GM18870 (cell line): ENCODE data around the gene ANXA6.
A peak's percentile ranks its signal among the peaks of the same experiment; 100 is the strongest.
"Not testable (repeated sequence)": the region's sequence is repeated elsewhere in the genome, so short reads cannot be mapped to it uniquely, and the experiment has no call there.

Source experiments
- ATAC-seq: cut with Tn5 transposase; IDR thresholded peaks from one replicate; pipeline ENCODE4 v1.9.1; 2021; ENCODE audit warnings: moderate library complexity; ENCODE audit not compliant: unreplicated experiment

ANXA6 gene

DNA sequence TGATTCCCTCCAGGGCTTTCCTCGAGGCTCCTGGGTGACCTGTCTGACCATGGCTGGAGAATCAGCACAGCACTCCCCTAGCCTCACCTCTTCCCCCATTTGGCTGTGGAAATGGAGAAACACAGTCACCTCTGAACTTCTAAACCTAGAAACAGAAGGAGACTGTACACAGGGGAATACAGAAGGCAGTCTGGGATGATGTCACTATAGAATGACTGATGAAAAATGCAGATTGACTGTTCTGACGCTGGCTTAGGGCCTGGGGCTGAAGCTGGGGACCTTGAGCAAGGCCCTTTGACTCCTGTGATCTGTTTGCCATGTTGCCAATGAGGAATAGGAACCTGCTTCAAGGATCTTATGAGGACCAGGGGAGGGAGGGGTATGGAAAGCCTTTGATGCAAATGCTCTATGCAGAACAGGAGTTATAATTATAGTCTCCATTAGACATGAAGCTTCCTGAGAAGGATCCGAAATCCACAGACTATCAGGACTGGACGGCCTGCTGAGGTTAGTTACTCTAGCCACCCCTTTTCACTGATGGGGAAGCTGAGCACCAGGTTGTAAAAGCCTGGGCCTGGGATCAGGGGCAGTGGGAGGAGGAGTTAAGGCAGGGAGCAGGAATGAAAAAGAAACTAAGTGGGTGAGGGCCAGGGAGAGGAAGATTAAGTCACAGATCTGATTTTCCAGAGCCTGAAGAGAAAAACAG is 24.4 kb upstream of the ANXA6 start:
- no peak for ATAC-seq

DNA sequence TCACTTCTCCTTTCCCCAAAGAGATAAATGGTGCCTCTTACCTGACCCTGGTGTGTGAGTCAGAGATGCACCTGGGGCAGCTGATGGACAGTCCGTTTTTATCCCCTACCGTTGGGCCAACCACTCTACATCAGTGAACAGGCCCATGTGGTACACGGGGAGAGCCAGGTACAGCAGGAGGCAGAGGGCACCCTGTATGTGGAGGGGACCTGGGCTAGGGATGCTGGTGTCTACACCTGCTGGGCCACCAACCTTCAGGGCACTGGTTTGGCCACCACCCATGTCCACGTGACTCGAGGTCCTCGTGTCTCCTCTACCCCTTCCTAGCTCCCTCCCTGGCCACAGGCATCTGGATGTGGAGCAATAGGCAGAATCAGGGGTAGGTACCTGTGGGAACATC is 22.7 kb upstream of the ANXA6 start:
- ATAC-seq: no peak

DNA sequence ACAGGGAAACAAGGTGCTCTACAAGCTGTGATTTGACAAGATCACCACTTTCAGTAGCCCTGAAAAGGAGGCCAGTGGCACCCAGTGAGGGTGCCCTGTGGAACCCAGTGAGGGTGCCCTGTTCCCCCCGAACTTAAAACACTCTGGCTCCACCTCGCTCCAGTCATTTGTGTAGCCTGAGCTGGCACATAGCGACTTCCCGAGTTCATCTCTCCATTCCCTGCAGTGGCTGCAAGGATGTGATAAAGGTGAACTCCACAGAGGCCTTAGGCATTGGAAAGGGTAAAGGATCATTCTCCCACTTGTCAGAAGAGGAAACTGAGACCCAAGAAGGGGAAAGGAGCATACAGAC is 21.9 kb upstream of the ANXA6 start:
- no peak for ATAC-seq

DNA sequence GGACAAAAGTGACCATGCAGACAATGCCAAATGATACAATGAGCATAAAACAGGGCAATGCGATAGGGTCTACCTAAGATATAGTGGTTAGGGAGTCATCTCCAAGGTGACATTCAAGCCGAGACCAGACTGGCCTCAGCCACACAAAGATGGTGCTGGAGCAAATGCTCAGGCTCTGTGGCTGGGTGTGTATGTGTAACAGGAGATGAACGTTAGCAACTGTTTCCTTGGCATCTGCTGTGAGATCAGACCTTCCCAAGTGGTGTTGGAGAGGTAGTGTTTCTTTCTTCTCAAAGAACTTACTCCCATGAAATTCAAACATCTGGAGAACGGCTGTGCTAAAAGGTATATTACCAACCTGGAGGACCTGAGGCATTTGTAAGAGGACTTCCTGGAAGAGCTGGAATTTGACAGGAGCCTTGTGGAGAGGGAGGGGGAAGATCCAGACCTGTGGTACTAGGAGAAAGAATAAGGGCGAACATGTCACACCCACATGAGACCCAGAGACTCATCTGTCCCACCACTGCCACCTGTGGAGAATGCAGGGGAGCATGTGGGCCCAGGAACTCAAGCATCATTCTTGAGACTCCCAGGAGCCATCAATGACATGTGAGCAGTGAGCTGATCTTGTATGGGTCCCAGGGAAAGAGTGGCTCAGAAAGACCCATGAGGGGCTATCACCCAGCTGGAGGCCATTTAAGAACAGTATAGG is 21.4 kb upstream of the ANXA6 start:
- no peak for ATAC-seq

DNA sequence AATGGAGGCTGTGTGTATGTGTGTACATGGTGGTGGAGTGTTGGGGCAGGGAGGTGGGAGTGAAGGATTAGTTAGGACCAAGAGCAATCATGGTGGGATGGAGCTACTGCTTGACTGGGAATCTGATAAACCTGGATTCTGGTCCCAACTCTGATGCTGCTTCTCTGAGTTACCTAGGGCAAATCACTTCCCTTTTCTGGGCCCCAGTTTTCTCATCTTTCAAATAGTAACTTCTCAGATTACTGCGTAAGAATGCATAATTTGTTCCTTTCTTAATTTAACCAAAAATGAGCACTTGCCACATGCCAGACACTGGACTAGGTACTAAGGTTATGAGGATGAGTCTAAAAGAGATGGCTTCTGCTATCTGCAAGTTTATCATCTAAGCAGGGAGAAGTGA is 20.8 kb upstream of the ANXA6 start:
- no peak for ATAC-seq

DNA sequence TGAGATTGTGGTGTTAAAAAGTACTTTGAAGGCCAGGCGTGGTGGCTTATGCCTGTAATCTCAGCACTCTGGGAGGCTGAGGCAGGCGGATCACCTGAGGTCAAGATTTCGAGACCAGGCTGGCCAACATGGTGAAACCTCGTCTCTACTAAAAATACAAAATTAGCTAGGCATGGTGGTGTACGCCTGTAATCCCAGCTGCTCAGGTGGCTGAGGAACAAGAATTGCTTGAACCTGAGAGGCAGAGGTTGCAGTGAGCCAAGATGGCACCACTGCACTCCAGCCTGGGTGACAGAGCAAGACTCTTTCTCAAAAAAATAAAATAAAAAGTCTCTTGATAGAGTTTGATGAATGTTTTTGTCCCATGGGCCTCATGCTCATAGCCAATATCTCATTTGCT is 18.7 kb upstream of the ANXA6 start:
- not testable (repeated sequence) for ATAC-seq

DNA sequence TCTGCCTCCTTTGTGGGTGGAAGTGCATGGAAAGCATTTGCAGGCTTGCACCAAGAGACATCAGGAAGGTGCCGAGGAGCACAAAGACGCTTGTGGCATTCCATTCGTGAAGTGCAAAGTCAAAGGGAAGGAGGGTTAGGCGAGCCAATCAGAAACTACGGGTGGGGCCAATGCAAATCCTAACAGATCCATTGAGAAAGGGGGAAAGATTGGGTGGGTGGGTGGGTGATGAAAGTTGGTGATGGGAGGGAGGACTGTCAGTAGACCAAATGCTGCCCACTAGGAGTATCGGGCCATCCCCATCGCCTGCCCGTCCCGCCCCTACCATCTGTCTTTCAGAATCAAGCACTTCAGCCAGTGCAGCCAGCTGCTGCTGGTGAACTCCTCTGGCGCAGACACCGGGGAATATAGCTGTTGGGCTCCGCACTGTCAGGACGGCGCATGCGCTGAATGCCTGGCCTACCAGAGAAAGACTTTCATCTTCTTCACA is 17.1 kb upstream of the ANXA6 start:
- ATAC-seq: no peak

DNA sequence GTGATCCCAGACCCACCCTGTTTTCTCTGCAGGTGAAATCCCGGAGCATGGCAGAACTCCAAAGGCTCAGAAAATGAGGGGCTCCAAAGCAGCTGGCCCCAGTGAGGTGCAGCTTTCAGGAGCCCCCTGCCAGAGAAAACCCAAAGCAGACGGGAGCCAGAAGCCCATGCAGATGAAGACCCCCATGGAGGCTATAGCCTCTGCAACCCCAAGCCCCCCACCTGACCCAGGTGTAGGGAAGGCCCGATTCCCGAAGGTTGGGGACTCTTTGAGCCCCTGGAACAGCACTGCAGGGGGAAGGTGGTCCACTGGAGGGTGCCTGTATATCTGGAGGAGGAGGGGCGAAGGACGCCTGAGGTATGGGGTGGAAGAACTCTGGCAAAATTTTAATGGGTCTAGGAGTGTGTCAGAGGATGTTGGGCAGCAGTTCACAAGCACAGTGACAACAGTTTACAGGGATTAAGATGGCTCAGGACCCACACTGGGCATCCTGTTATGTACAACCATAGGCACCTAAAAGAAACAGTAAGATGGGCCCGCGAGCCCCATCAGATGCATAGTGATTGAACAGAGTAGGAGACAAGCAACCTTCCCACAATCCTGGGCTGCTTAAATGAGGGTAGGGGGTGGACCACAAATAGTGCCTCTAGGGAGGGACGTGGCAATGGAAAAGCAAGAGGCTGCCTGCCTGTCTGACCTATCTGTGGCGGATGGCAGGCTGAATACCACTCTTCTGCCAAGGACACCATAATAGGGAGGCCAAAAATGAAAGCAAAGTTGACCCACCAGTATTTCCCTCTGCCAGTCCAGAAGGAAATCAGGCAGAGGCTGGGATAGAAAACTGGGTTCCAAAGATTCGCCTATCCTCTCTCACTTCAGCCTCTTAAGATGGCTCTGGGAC is 16.4 kb upstream of the ANXA6 start:
- no peak for ATAC-seq

DNA sequence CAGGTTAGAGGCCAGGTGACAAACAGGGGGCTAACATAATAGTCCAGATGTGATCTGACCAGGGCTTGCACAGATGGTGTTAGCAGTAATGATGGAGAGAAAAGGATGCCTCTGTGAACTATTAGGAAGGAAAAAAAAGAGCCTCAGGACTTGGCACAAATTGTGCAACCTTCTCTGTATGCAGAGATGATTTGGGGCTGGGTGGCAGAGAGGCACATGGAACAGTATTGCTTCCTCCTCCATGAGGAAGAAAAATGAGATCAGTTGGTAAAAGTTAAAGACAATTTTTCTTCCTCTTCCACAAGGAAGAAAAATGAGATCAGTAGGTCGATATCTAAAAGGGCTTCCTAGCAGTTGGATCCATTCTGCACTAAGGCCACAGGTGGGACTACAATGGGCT is 13.9 kb upstream of the ANXA6 start:
- no peak for ATAC-seq

DNA sequence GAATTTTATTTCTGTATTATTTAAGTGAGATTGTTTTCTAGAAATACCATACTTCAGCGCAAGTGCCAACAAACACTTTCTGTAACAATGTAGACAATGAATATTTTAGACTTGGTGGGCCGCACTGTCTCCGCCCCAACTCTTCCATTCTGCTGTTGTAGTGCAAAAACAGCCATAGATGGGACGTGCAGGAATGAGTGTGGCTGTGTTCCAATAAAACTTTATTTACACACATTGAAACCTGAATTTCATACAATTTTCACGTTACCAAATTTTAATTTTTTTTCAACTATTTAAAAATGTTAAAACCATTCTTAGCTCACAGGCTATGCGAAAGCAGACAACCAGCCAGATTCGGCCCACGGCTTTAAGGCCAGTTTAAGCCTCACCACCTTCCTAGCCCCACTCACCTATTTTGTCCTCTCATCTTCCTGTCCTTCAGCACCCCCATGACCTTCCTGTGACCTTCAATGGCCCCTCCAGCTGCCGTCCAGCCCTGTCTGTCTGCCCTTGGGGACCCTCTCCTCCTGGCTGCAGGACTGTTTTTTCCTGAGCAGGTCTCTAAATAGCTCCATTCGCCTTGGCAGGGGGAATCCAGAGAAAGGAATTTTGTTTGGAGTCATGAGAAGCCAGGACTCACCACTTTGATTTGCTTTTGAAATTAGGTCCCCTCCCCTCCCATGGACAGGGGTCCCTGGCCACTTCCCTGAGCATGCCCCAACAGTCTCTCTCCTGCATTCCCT is 11.2 kb upstream of the ANXA6 start:
- ATAC-seq: no peak

DNA sequence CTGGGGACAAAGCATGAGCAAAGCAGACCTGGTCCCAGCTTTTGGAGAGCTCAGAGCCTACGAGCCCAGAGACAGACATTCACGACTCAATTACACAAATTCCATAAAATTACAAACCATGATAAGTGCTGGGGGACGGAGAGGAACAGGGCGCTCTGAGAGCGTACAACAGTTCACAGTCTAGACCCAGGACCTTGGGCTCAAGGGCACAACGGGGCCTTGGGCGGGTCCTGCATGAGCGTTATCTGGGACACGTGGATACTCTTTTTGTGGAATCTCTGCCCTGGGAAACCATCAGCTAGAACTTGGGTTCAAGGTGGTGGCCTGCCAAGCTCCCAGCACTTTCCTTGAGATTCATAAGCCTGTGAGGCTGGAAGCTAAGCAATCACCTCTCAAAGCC is 9.4 kb upstream of the ANXA6 start:
- no peak for ATAC-seq

DNA sequence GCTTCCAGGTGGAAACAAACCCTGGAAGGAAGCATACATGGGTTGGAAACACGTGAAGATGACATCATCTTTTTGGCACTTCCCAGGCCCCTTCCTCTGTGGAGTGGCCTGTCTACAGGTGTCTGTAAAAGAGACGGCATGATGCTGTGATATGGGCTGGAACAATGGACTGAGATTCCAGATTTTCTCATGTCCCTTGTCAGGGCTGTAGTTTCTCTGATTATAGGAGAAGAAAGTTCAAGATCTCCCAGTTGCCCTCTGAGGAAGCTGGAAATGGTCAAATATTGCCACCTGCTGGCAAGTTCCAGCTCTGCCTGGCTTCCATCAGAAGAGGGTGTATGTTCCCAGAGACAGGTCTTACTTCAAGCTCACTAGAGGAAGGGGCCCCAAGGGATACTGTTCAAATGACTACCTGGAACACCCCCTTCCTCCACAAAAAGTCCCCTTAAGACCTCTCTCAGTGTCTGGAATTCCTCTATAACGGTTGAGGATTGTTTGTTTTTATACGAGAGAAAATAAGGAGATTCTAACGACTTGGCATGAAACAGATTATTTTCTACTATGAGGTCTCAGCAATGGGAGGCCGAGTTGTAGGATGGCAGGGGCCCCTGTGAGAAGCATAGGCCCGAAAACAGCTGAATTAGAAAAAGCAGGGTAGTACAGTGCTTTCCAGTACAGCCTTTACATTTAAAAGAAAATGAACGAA is 7.3 kb upstream of the ANXA6 start:
- ATAC-seq: peak; percentile 81

DNA sequence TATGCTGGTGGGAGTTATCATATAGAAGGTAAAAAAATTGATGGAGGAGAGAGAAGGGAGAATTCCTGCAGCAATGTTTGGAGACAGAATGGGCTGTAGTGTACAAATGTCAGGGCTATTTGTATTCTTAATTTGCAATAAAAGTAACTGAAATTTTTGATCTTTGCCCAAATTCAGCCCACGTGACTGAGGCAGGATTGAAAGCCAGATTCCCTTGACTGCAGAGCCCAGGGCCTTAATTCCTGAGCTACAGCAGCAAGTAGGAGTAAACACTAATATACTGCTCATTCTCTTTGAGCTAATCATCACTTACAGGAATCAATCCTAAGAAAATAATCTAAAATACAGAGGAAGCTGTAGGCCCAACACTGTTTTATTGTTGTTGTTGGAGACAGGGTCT is 5.2 kb upstream of the ANXA6 start:
- ATAC-seq: no peak

DNA sequence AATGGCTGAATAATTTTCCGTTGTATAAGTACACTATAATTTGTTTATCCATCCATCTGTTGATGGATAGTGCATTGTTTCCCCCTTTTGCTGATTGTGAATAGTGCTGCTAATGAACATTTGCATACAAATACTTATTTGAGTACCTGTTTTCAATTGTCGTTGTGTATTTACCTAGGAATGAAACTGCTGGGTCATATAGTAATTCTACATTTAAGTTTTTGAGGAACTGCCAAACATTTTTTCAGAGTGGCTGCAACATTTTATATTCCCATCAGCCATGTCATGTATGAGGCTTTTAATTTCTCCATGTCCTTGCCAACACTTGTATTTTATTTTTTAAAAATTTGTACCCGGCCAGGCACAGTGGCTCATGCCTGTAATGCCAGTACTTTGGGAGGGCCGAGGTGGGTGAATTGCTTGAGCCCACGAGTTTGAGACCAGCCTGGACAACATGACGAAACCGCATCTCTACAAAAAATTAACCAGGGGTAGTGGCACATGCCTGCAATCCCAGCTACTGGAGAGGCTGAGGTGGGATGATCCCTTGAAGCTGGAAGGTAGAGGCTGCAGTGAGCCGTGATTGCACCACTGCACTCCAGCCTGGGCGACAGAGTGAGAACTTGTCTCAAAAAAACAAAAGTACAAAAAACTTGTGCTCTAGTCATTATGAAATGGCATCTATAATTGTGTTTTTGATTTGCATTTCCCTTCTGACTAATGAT is 2.2 kb upstream of the ANXA6 start:
- ATAC-seq: peak; percentile 25

DNA sequence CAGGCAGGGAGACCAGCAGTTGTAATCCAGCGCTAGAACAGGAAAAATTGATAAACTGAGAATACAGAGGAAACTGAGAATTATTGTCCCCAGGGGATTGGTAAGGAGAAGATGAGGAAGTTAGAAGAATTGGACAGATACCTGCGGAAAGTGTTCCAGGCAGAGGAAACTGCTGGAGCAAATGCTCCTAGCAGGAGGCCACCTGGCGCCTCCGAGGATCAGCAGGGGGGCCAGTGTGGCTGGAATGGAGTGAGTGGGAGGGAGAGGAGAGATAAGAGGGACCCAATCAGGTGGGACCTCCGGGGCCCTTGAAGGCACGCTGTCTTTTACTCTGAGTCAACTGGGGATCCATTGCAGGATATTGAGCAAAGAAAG is 695 bp upstream of the ANXA6 start:
- no peak for ATAC-seq

DNA sequence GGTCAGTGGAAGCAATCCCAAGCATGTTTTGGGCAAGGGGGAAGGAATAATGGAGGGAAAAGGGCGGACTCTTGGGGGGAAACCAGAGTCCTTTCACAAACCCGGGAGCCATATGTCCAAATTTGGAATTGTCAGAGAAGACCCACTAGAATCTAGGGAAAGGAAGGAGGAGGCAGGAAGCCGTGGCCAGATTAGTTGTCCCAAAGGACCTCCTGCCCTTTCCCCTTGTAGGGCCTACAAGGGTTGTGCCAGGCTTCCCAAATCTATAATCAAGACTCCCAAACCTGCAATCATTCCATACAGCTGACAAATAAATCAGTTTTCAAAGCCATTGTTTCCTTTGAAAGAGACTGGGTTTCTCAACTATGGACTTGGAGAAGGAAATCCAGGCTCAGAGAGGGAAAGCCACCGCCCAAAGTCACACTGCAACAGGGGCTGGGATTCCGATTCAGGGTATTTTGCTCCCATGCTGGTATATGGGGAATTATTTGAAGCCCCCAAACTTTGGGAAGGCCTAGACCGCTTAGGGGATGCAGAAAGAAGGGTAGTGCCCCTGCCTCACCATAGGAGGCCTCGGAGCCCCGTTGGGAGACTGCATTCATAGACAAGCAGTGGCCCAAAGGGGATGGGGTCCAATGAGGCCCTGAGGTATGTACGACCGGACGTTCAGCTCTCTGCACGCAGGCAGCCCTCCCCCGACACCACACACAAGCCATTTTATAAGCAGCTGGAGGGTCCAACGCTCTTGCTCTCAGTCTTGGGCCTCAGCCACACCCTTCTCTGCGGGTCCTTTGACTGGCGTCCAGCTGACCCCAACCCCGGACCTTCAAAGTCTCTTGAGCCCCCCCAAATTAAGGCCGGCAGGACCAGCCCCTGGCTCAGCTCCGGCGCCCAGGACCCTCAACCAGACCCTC is 815 bp downstream of the ANXA6 start:
- no peak for ATAC-seq

DNA sequence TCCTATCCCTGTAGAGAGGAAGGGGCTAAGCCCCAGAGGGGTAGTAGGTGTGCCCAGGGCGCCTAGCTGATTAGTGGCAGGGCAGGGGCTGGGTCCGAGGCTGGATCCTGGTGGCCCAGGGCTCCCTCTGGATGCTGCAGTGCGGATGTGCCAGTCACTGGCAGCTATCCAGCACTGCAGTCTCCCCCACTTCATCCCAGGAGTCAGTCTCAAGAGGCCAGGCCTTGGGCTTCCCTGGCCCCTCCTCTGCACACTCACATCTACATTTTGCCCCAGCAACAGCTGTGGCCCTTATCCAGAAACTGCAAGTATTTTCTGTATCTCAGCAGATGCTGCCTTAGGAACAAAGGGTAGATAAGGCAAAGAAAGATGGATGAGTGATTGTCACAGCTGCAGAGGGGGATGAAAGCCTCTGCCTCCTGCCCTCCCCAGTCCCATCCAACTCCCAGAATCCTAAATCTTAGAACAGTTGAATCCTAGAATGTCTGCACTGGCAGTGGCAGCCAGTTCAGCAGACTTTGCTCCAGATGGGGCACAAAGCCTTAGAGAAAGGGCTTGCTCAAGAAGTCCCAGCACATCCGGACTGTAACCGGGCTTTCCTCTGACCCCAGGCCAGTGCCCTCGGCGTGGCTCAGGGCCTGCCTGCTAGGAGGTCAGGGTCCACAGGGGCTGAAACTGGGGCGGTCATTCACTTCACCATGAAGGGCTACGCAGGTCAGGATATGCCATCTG is 1.6 kb downstream of the ANXA6 start:
- peak; percentile 30 for ATAC-seq
